HG03039 (cell line): ENCODE results near the gene CASP7.
A peak's percentile ranks its signal among the peaks of the same experiment; 100 is the strongest.
"Not testable (repeated sequence)": the region's sequence is repeated elsewhere in the genome, so short reads cannot be mapped to it uniquely, and the experiment has no call there.

Experiments used
- ATAC-seq: cut with Tn5 transposase; IDR thresholded peaks from one replicate; pipeline ENCODE4 v1.9.1; 2021; ENCODE audit warnings: mild to moderate bottlenecking, moderate library complexity; ENCODE audit not compliant: unreplicated experiment

The CASP7 gene

DNA sequence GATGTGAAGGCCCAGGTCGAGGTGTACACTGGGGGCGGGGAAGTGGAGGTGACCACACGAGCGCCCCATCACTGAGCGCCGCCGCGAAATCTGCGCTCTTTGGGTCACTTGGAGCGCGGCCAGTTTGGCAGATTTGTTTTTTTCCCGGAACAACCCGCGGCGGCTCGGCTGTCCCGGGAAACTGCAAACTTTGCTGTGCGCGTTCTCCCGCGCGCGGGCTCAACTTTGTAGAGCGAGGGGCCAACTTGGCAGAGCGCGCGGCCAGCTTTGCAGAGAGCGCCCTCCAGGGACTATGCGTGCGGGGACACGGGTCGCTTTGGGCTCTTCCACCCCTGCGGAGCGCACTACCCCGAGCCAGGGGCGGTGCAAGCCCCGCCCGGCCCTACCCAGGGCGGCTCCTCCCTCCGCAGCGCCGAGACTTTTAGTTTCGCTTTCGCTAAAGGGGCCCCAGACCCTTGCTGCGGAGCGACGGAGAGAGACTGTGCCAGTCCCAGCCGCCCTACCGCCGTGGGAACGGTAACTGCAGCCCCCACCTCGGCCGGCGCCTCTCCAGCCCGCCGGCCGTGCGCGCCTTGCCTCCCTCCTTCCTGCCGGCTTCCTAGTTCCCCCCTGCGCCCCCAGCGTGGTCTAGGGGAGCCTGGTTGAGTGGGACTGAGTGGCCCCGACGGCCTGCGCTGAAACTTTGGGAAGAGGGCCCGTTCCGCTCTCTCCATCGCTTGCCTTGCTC lies at the start of gene CASP7:
TSS of gene CASP7 (plus strand) at position 450 of the 727 bp plus-strand sequence. CDS start 17,582 bp downstream, outside the sequence.
- peak; percentile 74 for ATAC-seq

DNA sequence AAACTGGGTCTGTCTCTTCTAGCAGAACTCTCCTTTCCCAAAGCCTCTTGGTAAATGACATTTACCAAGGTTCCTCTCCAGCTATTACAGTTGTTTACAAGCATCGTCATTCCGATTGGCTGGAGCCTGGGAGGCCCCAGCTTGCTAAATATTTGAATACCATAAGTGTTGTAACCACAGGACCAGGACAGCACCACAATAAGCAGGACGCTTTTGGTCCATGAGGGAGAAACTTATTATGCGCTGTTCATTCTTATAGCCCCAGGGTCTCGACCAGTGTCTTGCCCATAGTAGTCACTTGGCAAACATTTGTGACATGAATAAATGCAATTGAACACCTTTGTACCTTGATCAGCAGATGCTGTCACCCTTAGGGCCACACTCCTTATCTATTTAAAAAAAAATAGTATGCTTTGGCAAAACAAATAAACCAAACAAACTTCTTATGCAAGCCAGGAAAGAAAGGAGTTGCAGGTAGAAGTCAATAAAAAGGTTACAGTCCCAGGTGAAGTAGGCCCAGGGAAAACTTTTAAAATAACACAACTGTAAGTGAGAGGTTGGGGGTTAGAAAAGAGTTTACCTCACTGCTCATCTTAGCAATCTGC lies 48.7 kb upstream of the CASP7 start:
- no peak for ATAC-seq

DNA sequence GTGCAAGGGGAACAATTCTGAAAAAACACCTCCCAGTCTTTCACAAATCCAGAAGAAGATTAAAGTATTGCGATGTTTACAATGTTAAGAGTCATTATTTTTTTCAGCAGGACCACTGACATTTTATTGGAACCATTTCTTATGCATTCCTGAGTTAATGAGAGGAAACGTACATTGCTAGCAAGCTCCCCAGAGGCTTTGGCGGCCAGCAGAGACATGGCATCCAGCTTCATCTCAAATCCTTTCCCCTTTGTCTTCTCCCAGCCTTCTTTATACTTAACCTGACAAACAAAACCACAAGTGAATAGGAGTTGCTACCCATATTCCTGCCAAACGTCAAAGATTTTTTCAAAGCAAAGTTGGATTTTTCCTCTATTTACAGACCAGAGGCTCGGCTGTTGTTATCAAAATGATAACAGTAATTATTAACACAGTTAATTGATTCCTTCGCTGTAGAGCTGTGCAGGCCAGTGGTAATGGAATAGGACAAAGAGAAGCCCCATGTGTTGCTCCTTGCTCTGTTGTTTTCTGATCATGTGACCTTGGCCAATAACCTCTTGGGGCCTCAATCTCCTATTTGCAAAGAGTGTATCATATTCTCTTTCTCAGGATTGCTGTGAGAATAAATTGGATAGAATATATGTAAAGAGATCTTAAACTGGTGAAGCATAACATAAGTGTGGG lies 47.9 kb upstream of the CASP7 start:
- ATAC-seq: no peak

DNA sequence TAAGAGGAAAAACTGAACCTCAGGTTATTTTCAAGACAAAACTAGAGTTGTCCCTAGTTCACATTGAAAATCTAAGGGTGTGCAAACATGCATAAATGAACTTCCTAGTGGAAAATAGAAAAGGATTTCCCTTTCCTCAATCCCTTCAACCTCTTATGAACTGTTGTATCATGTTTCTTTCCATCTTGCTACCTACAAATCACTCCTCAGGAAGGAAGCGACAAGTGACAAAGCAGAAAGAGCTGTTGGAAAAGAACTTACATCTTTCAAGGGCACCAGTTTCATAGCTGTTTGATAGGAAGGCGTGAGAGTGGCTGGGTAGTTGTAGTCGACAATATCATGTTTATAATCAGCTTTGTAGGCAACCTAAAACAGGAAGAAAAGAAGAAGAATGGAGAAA lies 39.7 kb upstream of the CASP7 start:
- no peak for ATAC-seq

DNA sequence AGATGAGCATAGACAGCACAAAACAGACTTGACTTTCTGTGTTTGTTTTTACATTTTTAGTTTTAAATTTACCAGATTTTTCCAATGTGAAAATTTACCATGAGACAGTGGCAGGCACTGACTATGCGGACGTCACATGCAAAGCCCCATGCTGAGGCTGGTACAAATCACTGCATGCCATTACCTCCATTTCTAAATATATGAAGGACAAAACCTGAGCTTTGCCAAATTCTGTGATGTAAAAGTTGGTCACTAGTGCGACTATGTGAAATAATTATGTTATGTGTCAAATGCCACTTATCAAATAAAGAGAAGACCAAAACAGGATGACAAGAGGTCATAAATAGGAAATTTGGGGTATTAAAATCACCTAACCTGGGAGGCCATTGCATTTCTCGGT lies 38.0 kb upstream of the CASP7 start:
- ATAC-seq: no peak

DNA sequence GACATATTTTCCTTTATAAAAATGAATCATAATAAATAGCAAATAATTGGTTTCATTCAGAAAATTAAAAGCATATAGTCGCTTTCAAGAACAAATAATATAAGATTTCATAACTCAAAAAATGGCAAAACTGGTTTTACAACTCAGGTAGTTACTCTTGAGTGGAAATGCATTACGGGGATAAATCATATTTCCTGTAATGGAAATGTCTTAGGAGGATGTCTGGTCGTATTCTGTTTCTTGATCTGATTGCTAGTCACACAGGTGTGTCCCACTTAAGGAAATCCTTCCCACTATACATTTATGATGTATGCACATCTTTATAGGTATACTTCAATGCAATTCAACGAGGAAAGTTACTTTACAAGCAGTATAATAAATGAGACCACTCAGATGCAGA lies 36.5 kb upstream of the CASP7 start:
- no peak for ATAC-seq

DNA sequence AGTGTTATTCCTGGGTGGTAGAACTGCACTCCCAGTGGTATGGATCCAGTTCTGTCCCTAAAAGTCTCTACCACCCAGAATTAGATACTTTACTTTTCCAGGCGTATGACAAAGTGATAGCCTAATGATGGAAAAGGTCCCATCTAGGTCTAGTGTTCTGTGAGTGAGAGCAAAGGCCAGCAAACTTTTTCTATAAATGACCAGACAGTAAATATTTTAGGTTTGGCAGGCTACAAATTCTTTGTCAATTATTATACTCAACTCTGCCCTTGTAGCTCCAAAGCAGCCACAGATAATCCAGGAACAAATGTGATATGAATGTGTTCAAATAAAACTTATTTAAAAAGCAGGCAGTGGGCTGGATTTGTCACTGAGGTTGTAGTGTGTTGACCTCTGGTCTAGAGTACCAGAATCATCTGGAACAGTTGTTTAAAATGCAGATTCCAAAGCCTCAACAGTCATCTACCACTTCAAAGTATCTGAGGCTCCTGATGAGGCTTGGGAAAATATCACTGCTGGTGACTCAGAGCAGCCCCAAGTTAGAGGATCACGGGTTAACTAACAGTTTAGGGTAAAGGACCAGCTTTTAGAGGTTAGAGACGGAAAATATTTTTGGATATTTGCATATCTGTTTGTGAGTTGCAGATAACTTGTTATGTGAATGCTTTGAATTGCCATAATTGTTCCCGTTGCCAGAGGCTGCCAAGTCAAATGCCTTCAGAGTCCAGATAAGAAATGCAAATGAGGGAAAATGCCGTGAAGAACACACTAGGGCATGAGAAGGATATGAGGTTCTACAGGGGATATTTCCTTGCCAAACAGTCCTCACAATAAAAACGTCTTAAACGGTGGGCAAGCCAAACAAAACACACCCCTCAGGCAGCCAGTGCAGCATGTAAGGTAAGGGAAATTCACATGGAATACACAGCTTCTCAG lies 35.3 kb upstream of the CASP7 start:
- no peak for ATAC-seq

DNA sequence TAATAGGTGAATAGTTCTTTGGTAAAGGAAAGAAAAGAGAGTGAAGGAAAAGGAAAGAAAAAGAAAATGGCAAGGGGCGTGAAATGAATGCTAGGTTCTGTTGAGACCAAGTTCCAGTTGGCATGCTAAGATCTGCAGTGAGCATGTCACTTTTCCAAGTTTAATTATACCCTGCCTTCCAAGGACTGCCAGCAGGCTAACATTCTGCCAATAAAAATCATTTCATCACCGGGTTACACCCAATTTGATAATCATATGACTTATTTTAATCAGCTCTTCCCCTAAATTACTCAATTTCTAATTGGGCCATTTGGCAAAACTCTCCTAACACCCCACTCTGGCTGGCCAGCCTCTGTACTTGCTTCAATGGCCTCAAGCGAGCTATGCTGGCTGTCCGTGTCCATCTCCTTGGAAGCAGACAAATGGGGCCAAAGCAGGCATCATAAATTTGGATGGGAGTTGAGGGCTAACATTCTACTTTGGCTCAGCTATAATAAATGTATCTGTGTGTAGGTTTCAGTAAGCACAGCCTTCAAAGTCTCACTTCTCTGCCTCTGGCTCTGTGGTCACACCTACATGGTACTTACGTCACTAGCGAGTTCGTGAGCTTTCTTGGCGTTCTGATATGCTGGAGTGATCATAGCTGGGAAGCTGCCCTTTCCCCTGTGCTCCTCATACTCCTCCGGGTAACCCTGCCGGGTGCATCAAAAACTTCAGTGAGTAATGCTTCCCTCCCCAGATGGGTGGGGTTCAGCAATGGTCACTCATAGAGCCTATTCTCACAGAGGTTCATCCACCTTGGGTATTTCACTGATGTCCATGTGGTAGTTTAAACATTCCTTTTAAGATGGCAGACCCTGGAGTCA lies 33.1 kb upstream of the CASP7 start:
- ATAC-seq: no peak

DNA sequence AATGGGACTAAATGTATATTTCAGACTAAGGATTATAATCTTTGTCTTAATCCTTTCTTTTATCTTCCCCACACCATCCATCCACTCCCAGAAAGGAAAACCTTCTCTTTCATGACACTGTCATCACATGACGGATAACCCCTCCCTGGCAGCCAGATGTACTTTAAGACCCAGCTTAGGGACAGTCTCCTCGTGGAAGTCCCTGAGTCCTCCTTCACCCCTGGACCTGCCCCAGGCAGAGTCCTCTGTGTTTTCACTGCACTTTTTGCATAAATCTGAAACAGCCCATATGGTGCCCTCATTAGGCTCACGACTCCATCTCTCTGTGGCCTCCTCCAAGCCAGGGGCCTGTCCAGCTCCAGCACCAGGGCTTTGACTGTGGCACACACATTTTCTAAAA lies 31.9 kb upstream of the CASP7 start:
- ATAC-seq: no peak

DNA sequence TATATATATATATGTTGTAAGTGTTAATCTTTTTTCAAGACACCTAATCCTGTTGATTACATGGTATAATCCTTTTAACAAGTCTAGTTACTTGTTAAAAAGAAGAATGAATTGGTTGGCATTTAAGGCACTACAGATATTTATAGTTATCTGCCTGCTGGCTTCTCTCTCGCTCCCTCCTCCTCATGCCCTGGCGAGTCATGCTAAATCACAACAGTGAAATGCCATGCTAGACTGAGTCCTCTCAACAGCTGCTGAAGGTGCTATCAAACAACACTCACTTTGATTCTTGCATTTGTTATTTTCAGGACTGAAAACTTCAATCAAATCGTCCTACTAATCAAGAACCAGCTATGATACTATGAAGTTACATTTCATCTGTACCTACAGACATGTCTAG lies 31.2 kb upstream of the CASP7 start:
- no peak for ATAC-seq

DNA sequence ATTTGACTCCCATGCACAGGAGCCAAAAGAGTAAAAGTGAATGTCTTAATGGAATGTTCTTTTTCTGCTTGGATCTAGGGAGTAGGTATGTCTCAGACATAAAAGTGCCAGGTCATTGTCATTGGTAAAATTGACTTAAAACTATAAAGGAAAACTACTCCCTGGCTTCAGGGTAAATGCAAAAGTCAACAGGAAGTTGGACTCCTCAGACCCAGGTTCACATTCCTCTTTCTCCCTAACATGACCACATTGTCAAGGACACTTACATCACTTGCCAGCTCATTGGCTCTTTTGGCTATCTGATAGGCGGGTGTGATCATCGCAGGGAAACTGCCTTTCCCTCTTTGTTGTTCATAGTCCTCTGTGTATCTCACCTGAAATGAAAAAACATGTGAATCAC lies 29.5 kb upstream of the CASP7 start:
- no peak for ATAC-seq

DNA sequence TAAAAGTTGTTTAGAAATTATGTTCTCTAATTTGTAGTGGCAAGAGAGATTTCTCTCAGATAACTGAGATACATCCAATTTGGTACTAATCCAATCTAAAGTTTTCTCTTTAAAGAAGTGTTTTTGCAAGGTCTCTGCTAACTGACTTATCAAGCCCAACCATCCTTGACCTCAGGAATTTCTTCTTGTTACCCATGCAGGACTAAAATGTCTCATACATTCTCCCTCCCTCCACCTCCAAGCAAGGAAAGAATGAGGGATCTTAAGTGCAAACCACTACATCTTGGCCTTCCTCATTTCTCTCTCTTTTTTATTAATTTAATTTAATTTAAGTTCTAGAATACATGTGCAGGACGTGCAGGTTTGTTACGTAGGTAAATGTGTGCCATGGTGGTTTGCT lies 28.7 kb upstream of the CASP7 start:
- no peak for ATAC-seq

DNA sequence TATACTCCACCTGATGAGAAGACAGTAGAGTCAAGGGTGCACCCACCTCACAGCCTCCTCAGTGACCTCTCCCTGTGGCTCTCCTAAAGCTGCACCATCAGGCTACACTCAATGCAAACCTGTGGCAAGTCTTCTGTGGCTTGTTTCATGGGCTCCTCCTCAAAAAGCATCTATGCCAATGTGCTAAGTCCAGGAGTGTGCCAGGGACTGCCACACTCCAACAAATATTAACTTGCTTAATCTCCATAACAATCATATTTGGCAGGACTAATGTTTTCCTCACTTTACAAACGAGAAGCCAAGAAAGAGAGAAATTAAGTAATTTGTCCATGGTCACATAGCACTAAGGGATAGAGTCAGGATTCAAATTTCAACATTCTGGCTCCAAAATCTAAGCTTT lies 27.8 kb upstream of the CASP7 start:
- ATAC-seq: no peak

DNA sequence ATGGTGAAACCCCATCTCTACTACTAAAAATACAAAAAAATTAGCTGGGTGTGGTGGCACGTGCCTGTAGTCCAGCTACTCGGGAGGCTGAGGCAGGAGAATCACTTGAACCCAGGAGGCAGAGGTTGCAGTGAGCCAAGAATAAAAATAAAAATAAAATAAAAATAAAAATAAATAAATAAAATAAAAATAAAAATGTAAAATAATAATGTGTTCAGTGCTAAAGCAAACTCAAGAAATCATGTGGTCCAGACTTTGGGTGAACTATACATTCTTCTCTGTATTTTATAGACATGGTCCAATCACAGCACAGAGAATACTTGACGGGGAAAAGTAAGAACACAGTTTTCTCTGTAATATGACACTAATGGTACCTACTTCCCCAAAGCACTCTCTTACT lies 27.3 kb upstream of the CASP7 start:
- ATAC-seq: not testable (repeated sequence)

DNA sequence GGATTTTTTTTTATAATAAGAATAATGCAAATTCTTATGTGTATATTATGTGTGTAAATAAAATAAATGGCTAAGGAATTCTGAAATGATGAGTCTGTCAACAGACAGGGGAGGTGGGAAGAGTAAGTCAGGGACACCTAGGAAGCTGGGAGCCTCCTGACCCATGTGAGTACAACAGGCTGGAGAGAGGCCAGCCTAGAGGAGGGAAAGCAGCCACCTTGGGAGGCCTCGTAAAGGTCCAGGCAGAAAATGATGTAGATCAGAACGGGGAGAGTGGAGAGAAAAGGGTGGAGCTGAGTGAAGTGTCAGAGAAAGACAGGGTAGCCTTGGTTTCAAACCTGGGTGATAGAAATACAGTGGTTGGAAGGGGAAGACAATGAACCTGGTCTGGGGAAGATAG lies 22.8 kb upstream of the CASP7 start:
- ATAC-seq: no peak

DNA sequence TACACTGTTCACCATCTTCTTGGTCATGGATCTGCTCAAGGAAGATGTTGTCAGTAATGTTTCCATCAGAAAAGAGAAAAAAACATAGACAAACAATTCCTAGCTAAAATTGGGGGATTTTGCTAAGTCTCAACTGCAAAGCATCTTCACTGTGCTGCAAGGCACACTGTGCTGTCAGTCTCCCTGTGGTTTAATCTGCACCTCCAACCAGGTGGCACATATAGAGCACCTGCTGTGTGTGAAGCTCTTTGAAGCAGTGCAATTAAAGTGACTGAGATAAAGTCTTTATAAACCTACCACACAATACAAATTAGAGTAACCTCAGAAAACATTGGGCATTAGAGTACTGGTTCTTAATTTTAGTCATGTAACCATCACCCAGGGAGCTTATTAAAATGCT lies 22.2 kb upstream of the CASP7 start:
- no peak for ATAC-seq

DNA sequence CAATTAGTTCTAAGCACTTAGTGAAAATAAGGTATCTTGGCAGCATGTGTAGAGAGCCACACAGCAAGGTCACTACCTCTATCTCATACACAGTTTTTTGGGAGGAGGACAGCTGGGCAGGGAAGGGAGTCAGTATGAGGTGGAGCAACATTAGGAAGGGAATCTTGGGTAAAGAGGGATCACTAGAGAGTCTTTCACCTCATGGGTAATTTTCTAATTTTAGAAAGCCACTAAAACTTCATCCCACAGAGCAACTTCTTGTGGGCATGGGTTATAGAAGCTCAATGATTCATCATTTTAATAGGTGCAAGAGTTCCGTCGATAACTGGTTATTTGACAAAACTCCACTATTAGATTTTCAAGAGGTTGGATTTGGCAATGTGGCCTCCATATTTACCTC lies 18.4 kb upstream of the CASP7 start:
- no peak for ATAC-seq

DNA sequence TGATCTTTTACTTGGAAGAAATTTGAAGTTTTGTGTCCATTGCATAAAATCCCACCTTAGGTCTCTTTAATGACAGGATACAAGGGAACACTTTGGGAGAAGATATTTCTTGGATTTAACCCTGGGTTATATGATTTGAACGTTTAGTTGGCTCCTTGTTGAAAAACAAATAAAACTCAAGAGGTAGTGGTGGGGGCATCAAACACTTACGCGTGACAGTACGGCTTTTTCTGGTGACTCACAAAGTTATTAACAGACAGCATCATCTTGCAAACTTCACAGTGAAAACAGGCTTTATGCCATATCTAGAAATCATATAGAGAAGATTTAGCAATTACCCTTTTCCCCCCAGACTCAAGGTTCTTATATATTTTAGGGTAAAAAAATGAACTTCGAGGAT lies 16.6 kb upstream of the CASP7 start:
- ATAC-seq: no peak

DNA sequence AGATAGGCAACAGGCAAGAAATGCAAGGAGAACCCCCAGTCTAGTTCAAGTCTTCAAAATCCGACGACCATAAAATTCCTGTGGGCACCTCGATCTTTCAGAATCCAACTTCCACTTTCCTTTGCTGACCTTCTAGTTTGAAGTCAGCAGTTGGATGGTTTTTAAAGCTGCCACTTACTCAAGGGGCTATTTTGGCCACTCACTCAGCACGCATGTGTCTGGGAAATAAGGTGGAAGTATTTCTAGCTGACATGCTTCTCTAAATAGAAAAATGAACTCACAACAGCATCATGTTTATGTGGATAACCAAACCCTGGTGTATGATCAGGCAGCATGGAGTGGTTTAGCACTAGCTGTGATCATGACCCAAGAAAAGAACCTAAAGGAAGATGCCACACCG lies 15.8 kb upstream of the CASP7 start, which contains the start of gene NRAP:
TSS of gene NRAP (minus strand) at position 134 of the 400 bp plus-strand sequence. CDS start 159 bp downstream, outside the sequence.
- ATAC-seq: no peak

DNA sequence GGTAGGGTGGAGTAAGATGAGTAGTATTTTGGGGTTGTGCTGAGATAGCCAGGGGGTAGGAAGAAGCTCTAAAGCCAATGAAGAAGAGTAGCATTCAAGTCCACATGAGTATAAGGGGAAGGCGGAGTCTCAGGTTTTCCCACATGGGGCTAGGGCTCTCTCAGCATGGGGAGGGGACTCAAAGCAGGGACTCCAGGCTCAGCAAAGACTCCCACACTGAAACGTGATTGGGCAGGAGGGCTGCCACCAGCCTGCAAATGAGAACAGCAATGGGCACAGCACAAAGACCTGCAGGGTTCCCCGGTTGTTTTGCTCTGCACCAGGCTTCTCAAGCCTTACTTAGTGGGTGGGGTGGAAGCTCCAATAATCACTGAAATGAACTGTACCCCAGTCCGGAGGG lies 14.4 kb upstream of the CASP7 start:
- ATAC-seq: no peak
